ENCODE measurements around the gene NPFF. TPM values are rescaled to one million over a fixed set of nuclear protein-coding genes. Genes with fewer than 3 reads are reported as not detected.
A peak's percentile ranks its signal among the peaks of the same experiment; 100 is the strongest.

The NPFF gene
- total RNA-seq, 1 donor from 2014 or later = not detected

- H3K36me3 Mint-ChIP-seq (ENCODE audit: low read depth) = peaks cover 40% of the 10 kb centered on the region
These were observed 45.7 kb downstream of the NPFF start for GRCh38 chr12:53461591-53461990.

DNA sequence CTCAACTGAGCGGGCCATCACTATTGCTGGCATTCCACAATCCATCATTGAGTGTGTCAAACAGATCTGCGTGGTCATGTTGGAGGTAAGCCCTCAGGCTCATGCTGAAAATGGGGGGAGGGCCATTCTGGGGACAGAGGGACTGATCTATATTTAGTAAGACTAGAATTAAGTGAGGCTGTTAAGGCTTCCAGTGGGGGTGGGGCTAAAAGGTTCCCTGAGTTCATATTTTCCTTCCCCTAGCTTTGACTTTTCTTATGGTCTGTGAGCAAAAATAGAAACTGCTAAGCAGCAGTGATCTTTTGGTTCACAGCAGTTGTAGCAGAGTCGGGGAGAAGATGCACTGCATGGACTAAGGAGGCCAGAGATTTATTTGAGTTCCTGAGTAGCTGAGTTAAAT lies 46.2 kb downstream of the NPFF start:
- Mint-ChIP-seq H3K4me3 (peak overlapping the region; percentile 42), H3K27me3 (ENCODE audit: low read depth) (no peaks in the 10 kb centered on the region), H3K36me3 (ENCODE audit: low read depth) (peaks cover 41% of the 10 kb centered on the region), H3K27ac (ENCODE audit: unreplicated experiment) (peak overlapping the region; percentile 2), H3K4me1 (peaks cover 26% of the 10 kb centered on the region), H3K9me3 (no peaks in the 10 kb centered on the region)
- no peak for TF ChIP-seq CTCF (conservative IDR thresholded peaks at IDR 0.05)
- DNase-seq (ENCODE audit: low read depth, low spot score) = no peak

More at GRCh38 chr12:53461591-53461990, 45.7 kb downstream of the NPFF start:
- Mint-ChIP-seq H3K4me1 (peaks cover 26% of the 10 kb centered on the region), H3K27ac (ENCODE audit: unreplicated experiment) (no peak overlapping the region), H3K9me3 (no peaks in the 10 kb centered on the region), H3K27me3 (ENCODE audit: low read depth) (no peaks in the 10 kb centered on the region), H3K4me3 (no peak overlapping the region)
- no peak for TF ChIP-seq CTCF (conservative IDR thresholded peaks at IDR 0.05)
- DNase-seq (ENCODE audit: low read depth, low spot score) = no peak

DNA sequence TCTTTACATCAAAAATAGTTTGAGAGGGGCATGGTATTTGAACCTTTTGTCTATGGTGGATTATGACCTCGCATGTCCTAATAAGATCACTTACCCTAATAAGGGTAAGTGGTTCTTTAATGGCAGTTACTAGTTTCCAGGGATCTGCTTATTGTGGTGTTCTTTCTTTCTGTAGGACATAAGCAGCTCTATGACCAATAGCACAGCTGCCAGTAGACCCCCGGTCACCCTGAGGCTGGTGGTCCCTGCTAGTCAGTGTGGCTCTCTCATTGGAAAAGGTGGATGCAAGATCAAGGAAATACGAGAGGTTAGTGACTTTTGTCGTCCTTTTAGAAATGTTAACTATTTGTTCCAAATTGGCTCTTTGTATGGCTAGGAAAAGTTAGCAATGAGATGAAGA lies 48.2 kb downstream of the NPFF start:
- no peak for TF ChIP-seq CTCF (conservative IDR thresholded peaks at IDR 0.05)
- Mint-ChIP-seq H3K27me3 (ENCODE audit: low read depth) (no peaks in the 10 kb centered on the region), H3K36me3 (ENCODE audit: low read depth) (peaks cover 52% of the 10 kb centered on the region), H3K4me1 (peaks cover 34% of the 10 kb centered on the region), H3K4me3 (peak overlapping the region; percentile 51), H3K9me3 (no peaks in the 10 kb centered on the region), H3K27ac (ENCODE audit: unreplicated experiment) (no peak overlapping the region)
- DNase-seq (ENCODE audit: low read depth, low spot score) = no peak

Other genes starting within 250 kb of the NPFF start
- 56.3 and 65.8 TPM in 2 replicates for gene ESPL1, start 239.2 kb downstream of the NPFF start, total RNA-seq
- 324 and 326 TPM in 2 replicates for gene PFDN5, start 211.9 kb downstream of the NPFF start, total RNA-seq
- 67.1 and 72.7 TPM in 2 replicates for gene MYG1, start 207.8 kb downstream of the NPFF start, total RNA-seq
- gene AAAS, start 185.9 kb downstream of the NPFF start, total RNA-seq = 94.1 and 95.1 TPM in 2 replicates
- gene SP7, start 171.1 kb downstream of the NPFF start, total RNA-seq = 0.07 TPM in 1 of 2 replicates, not detected in the other
- 88.1 and 96.0 TPM in 2 replicates for gene SP1, start 127.3 kb downstream of the NPFF start, total RNA-seq
- gene AMHR2, start 83.6 kb downstream of the NPFF start, total RNA-seq = not detected in 2 replicates
- 82.8 and 89.1 TPM in 2 replicates for gene PRR13, start 65.8 kb downstream of the NPFF start, total RNA-seq
- gene PCBP2, start 55.4 kb downstream of the NPFF start, total RNA-seq = 1,351 and 1,375 TPM in 2 replicates
- 32.9 and 33.0 TPM in 2 replicates for gene MAP3K12, start 8.0 kb downstream of the NPFF start, total RNA-seq
- 66.6 and 73.1 TPM in 2 replicates for gene TARBP2, start 6.2 kb downstream of the NPFF start, total RNA-seq
- gene ATF7, start 118.9 kb upstream of the NPFF start, total RNA-seq = 32.5 and 37.4 TPM in 2 replicates
- 596 and 603 TPM in 2 replicates for gene ATP5MC2, start 168.6 kb upstream of the NPFF start, total RNA-seq
- 32.0 and 34.0 TPM in 2 replicates for gene CALCOCO1, start 220.0 kb upstream of the NPFF start, total RNA-seq
- gene CISTR, start 244.5 kb upstream of the NPFF start, total RNA-seq = 0.61 TPM in 1 of 2 replicates, not detected in the other

Measured in neural crest cell (in vitro differentiated cells).